ENCODE results near the gene ZNF440.
"Not testable (repeated sequence)": the region's sequence is repeated elsewhere in the genome, so short reads cannot be mapped to it uniquely, and the experiment has no call there.

The ZNF440 gene

DNA sequence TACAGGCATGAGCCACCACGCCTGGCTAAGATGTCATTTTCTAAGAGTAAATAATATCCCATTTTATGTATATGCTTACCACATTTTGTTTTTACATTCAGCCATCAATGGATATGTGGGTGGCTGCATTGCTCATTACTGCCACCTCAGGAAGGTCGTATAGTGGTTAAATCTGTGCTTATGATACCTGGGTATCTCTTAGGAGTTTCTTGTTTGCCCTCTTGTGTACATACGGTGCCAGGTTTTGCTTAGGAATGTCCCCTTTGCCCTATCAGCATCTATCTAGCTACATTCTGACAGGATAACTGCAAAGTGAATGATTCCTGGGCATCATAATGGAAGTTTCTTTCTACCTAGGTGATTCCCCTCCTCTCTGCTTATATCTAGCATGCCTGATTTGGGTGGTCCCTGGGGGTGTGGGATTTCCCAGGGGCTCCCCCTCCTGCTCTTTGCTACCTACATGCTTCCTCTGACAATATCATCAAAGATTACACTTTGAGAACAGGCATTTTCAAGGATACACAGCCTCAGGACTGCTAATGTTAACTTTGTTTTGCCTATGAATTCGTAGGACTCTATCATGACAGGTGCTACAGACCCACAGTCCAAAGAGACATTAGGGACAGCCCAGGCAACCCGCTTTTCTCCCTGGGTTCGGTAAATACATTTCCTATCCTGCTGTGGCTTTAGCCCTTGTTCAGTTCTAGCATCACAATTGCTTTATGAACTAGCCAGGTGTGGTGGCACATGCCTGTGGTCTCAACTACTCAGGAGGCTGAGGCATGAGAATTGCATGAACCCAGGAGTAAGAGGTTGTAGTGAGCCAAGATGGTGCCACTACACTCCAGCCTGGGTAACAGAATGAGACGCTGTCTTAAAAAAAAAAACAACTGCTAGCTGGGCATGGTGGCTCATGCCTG, 15.1 kb downstream of the ZNF440 start:
- not testable (repeated sequence) for DNase-seq

DNA sequence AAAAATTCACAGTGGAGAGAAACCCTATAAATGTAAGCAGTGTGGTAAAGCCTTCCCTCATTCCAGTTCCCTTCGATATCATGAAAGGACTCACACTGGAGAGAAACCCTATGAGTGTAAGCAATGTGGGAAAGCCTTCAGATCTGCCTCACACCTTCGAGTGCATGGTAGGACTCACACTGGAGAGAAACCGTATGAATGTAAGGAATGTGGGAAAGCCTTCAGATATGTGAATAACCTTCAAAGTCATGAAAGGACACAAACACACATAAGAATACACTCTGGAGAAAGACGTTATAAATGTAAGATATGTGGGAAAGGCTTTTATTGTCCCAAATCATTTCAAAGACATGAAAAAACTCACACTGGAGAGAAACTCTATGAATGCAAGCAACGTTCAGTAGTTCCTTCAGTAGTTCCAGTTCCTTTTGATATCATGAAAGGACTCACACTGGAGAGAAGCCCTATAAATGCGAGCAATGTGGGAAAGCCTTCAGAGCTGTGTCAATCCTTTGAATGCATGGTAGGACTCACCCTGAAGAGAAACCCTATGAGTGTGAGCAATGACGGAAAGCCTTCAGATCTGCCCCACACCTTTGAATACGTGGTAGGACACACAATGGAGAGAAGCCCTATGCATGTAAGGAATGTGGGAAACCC, 18.3 kb downstream of the ZNF440 start:
- no peak for DNase-seq

DNA sequence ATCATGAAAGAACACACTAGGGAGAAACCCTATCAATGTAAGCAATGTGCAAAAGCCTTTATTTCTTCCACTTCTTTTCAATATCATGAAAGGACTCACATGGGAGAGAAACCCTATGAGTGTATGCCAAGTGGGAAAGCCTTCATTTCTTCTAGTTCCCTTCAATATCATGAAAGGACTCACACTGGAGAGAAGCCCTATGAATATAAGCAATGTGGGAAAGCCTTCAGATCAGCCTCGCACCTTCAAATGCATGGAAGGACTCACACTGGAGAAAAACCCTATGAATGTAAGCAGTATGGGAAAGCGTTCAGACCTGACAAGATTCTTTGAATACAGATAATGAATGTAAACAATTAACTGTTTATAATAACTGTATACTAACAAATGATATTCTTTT, 19.5 kb downstream of the ZNF440 start:
- no peak for DNase-seq

DNA sequence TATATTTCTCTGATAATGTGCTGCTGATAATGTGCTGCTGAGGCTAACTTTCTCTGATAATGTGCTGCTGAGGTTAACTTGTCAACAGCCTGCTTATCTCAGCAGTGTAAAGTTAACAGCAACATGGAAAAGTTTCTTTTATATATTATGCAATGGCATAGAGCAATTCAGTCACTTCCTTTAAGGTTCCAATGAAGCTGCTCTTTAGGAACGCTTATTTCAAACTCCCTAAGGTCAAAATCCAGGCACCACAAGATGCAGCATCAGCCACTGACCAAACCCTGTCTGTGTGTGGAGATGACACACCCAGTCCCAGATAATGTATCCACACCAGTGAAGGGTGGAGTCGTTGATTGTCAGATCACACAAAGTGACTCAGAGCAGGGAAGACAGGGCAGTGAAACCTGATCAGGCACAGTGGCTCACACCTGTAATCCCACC, 21.6 kb downstream of the ZNF440 start:
- not testable (repeated sequence) for DNase-seq

DNA sequence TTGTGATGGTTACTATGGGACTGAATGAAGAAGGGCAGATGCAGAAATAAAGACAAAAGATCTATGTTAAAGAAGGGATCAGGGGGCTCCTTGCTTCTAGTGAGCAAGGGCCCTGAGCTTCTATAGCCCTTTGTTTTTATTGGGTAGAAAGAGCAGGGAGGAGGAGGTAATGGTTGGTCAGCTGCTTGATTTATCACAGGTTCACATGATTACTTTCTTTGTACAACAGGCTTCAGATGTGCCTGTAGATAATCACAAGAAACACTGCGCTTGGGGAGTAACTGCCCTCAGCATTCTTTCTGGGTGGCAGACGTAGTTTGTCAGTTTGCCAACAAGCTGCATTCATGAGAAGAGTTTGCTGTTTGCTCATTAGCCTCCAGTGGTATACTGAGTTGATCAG, 29.6 kb downstream of the ZNF440 start:
- no peak for DNase-seq

DNA sequence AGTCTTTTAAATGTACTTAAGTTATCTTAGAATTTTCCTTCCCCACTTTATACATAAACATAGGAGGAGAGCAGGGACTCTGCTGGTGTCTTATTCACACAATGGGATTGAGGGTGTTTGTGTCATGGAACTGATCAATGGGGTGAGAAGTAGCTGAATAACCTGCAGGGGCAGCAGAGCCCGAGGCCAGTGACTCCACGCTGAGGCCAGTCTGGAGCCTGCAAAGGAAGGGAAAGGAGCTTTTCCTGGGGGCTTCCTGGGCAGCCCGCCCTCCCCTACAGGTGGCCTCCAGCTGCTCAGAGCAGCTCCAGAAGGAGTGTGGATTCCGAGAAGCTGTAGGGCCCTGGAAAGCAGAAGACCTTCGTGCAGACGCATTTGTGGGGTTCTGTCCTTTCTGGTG, 33.5 kb downstream of the ZNF440 start:
- DNase-seq: not testable (repeated sequence)

DNA sequence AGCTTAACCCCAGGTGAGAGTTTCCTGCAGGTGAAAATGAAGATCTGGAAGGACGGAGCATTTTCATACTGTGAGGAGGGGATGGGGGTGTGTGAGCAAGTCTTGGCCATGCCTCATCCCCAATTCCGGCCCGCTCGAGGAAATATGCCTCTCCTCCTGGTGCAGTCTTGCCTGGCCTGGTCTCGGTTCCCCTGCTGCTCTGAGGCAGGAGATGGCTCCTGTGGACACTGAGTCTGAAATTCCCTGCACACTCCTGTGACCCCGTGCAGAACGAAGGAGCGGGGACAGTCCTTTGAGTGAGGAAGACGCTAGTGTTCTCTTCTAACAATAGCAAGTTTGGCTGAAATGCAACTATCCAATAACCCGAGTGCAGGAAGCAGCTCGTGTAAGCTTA, 34.1 kb downstream of the ZNF440 start:
- no peak for DNase-seq

DNA sequence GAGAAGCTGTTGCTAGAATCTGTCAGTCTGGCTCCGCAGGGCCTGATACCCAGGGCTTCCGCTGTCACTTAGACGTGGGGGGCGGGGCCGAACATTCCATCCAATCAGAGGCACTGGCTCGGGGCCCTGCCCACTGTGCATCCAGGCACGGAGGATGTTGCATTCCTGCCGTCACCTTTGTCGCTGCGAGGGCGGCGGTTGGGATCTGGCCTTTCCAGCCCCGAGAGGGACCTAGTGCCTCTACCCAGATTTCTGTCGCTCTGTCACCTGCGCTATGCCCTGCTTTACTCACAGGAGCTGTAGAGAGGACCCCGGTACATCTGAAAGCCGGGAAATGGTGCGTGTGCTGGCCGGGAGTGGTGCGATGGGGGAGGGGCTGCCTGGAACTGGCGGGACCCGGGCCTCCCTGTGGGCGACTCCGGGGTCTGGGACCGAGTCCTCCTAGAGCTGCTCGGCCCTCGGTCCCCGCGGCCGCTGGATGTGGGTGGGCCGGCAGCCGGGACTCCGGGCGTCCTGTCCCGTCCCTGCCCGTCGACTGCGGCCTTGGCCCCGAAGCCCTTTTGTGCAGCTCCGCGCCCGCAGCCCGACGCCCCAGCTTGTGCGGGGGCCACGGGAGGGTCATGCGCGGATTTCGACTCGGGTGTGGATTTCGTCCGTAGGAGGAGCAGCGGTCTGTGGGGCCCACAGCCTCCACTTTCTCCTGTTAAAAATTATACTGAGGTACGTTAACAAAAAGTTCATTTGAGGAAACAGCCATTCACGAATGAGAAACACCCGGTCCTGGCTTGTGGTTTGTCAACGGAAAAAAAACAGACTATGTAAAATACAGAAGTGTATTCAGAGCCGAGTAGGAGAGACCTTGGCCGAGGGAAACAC, 34.8 kb downstream of the ZNF440 start, which contains the start of gene ZNF439:
Gene ZNF439 (plus strand): TSS at position 133 of the 876 bp plus-strand sequence. CDS start 142 bp downstream, at position 275.
- DNase-seq: peak; percentile 90

DNA sequence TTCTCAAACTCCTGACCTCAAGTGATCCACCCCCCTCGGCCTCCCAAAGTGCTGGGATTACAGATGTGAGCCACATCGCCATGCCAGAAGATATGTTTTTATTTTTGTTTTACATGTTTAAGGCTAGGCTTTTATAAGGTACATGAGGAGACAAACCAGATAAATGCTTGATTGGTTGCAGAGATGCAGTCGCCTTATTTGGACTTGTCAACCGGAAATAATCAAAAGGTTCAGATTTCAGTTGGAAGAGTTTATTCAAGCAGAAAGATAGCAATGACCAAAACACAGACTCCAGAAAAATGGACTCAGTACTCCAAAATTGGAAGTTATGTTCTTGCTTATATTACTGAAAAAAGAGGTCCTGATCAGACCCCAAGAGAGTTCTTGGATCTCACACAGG, 36.2 kb downstream of the ZNF440 start:
- DNase-seq: not testable (repeated sequence)

DNA sequence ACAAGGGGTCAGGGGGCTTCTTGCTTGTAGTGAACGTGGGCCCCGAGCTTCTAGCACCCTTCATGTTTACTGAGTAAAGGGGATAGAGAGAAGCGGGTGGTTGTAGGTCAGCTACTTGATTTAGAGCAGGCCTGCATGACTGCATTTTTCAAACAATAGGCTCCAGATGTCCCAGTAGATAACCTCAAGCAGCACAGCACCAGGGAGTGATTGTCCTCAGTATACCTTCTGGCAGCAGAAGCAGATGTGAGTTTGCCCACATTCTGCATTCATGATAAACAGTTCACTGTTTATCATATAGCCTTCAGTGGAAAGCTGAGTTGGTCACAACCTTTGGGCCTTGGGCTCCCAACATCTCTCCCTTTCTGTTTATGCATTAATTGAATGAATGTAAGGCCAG, 39.3 kb downstream of the ZNF440 start:
- no peak for DNase-seq

DNA sequence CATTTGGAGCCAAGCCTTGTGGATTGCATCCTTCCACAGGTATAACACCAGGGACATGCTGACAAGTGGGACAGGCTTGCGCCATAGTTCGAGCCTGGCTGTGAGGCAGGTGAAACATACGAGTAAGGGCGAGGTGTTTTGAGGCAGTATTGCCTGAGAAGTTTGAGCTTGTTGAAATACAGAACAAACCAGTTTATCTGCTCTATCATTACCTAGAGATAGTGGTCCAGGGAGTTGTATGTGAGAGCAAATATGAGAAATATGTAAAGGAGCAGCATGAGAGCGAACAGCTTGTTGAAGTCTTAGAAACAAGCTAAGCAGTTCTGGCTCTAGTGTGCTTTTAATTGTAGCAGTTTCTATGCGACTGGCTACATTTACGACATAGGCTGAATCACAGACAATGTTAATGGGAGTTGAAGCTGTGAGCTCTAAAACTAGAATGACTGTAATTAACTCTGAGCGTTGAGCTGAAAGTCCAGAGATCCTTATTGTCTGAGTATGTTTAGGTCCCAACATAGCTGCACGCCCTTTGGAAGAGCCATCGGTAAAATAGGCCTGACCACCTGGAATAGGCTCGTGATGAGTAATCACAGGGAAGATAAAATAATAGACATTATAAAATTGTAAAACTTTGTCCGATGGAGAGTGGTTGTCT, 42.6 kb downstream of the ZNF440 start:
- no peak for DNase-seq

DNA sequence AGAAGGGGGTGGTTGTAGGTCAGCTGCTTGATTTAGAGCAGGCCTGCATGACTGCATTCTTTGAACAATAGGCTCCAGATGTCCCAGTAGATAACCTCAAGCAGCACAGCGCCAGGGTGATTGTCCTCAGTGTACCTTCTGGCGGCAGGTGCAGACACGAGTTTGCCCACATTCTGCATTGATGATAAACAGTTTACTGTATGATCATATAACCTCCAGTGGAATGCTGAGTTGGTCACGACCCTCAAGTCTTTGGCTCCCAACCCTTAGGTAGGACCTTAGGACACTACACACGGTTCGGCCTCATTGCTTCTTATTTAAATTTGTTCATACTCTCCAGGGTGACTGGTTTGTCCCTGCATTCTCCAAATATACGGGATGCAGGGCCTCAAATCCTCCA, 46.6 kb downstream of the ZNF440 start:
- DNase-seq: no peak

DNA sequence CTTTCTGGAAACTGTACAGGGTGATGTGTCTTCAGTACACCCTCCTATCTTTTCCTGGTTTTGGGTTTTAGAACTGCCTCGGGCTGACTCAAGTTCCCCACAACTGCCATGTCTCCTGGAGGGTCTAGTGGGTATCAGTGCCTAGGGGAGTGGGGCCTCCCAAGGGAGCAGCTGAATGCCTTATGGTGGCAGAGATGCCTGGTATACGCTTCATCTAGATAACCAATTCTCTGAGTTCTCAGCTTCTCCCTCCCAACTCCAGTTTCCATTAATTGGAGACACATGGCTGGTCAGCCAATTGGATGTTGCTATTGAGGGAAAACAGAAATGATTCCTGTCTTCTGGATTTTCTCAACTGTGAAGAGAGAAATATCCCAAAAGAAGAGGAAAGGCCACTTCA, 47.2 kb downstream of the ZNF440 start:
- no peak for DNase-seq

DNA sequence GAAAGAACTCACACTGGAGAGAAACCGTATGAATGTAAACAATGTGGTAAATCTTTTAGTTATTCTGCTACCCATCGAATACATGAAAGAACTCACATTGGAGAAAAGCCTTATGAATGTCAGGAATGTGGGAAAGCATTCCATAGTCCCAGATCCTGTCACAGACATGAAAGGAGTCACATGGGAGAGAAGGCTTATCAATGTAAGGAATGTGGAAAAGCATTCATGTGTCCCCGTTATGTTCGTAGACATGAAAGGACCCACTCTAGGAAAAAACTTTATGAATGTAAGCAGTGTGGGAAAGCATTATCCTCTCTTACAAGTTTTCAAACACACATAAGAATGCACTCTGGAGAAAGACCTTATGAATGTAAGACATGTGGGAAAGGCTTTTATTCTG, 53.7 kb downstream of the ZNF440 start:
- not testable (repeated sequence) for DNase-seq

DNA sequence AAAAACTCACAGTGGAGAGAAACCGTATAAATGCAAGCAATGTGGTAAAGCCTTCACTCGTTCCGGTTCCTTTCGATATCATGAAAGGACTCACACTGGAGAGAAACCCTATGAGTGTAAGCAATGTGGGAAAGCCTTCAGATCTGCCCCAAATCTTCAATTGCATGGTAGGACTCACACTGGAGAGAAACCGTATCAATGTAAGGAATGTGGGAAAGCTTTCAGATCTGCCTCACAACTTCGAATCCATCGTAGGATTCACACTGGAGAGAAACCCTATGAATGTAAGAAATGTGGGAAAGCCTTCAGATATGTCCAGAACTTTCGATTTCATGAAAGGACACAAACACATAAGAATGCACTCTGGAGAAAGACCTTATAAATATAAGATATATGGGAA, 54.1 kb downstream of the ZNF440 start:
- DNase-seq: no peak

DNA sequence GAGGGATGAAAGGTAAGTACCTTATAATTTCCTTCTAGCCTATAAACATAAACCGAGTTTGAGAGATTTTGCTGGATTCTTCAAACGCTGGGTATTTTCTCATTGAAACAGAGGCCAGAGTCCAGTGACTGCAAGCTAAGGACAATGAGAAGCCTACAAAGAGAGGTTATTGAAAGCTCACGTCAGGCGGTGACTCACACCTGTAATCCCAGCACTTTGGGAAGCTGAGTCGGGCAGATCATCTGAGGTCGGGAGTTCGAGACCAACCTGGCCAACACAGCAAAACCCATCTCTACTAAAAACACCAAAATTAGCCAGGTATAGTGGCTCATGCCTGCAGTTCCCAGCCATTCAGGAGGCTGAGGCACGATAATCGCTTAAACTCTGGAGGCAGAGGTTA, 58.6 kb downstream of the ZNF440 start:
- no peak for DNase-seq

DNA sequence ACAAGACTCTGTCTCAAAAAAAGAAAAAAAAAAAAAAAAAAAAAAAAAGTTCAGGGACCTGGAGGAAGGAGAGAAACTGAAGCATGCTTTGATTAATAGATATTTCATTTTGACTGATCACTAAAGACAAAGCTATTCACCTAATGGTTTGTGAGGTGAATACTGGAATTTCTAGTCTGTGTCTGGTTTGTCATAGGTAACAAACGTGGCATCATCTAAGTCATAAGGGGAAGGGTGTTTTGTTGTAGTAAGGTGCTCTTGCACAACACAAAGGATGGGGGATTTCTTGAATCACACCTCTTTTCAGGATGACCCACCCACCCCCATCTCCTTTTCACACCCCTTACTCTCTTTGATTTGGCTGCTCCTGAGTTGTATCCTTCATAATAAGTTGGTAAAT, 59.7 kb downstream of the ZNF440 start:
- no peak for DNase-seq

DNA sequence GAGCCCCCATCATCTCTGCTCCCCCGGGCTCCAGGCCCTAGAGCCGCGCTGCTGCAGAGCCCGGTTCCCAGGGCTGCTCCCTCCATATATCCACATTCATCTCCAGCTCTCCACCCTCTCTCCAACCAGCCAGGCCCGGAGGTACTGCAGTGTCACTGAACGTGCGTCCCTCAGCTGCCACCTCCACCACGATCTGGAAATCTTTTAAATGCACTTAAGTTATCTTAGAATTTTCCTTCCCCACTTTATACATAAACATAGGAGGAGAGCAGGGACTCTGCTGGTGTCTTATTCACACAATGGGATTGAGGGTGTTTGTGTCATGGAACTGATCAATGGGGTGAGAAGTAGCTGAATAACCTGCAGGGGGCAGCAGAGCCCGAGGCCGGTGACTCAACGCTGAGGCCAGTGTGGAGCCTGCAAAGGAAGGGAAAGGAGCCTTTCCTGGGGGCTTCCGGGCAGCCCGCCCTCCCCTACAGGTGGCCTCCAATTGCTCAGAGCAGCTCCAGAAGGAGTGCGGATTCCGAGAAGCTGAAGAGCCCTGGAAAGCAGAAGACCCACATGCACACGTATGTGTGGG, 65.7 kb downstream of the ZNF440 start:
- peak; percentile 49 for DNase-seq

DNA sequence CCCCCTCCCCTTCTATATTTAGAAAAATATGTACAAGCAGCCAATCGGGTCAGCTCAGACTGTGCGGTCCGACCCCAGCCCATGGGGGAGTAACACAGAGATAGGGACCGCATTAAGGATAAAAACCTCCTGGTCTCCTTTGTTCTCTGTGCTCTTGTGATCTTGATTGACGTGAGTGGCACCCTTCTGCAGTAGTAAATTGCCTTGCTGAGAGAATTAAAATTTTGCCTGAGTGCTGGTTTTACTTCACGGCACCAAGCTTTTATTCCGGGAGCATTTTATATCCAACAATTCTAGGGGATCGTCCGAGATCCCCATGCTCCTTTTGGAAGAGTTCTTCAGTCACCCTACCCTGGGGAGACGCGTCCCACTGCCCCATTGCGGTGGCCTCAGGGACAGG, 66.5 kb downstream of the ZNF440 start:
- DNase-seq: no peak

DNA sequence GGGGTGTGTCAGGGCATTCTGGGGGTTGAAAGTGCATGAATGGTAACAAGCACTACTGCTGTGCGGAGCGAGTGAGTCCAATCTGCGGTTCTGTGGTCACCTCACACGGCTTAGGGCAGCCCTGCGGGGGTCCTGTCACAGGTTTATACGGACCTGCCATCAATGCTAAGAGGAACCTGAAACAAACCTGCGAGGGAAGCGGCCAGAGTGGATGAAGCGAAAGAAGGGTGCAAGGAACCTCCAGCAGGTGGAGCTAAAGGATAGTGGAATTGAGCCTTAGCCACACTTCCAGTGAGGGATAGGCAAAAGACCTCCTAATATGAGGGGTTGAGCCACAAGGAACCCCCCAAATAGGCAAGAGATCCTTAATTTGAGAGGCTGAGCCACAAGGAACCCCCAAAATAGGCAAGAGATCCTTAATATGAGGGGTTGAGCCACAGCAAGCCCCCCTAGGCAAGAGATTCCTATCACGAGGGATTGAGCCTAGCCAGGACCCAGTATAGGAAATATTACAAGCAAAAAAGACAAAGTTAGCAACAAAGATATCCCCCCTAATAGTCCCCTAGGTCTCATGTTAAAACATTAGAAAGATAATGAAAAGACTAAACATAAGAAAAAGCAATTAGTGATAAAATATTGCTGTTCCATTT, 67.2 kb downstream of the ZNF440 start:
- peak; percentile 54 for DNase-seq

DNA sequence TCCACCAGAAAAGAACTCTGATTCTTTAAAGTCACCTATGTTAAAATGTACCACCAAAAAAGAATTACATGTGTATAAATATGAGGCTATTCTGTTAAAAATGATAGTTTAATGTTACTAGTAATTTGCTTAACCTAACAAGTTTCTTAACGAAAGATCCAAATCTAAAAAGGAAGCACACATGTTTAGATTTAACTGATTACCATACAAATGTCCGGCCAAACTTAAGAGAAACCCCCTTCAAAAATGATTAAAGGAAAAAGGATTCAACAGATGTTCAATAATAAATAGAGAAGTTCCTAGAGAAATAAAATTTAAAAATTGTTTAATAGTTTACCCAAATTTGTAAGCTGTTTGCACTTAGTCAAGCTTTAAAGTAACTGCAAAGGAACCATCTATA, 68.5 kb downstream of the ZNF440 start:
- no peak for DNase-seq
